GM12801 (cell line): Measurements from ENCODE around the gene EXOC4.

Experiments used
- TF ChIP-seq, protein P1 (sequence below): IDR thresholded peaks from one replicate; pipeline ENCODE4 v1.5.1; 2011; ENCODE audit warnings: control low read depth; ENCODE audit not compliant: insufficient read length; ENCODE audit errors: extremely low read depth

The EXOC4 gene

DNA sequence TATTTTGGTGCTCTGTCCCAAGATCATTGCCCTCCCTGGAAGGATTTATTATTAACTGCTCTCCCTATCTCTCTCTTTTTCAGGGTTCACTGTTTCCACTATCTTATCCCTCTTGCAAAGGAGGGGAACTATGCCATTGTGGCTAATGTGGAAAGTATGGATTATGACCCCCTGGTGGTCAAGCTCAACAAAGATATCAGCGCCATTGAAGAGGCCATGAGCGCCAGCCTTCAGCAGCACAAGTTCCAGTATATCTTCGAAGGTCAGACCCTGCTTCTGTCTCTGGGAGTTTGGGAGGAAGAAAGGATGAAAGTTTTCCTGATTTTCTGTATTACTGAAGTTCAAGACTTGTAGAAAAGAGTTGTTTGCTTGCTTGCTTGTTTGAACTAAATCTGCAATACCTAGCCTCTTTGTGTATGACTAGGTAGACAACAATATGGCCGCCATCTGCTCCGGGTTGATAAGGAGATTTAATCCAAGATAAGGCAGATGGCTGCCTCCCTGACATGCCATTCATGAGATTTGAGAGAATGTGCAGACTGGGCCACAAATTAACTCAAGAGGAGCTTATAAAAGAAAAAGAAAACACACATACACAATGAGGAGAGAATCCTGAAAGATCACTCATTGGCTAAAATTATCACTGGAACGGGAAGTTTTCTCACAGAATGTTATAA, 752.1 kb downstream of the EXOC4 start:
- TF ChIP-seq, protein P1, sequence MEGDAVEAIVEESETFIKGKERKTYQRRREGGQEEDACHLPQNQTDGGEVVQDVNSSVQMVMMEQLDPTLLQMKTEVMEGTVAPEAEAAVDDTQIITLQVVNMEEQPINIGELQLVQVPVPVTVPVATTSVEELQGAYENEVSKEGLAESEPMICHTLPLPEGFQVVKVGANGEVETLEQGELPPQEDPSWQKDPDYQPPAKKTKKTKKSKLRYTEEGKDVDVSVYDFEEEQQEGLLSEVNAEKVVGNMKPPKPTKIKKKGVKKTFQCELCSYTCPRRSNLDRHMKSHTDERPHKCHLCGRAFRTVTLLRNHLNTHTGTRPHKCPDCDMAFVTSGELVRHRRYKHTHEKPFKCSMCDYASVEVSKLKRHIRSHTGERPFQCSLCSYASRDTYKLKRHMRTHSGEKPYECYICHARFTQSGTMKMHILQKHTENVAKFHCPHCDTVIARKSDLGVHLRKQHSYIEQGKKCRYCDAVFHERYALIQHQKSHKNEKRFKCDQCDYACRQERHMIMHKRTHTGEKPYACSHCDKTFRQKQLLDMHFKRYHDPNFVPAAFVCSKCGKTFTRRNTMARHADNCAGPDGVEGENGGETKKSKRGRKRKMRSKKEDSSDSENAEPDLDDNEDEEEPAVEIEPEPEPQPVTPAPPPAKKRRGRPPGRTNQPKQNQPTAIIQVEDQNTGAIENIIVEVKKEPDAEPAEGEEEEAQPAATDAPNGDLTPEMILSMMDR, result no peak

DNA sequence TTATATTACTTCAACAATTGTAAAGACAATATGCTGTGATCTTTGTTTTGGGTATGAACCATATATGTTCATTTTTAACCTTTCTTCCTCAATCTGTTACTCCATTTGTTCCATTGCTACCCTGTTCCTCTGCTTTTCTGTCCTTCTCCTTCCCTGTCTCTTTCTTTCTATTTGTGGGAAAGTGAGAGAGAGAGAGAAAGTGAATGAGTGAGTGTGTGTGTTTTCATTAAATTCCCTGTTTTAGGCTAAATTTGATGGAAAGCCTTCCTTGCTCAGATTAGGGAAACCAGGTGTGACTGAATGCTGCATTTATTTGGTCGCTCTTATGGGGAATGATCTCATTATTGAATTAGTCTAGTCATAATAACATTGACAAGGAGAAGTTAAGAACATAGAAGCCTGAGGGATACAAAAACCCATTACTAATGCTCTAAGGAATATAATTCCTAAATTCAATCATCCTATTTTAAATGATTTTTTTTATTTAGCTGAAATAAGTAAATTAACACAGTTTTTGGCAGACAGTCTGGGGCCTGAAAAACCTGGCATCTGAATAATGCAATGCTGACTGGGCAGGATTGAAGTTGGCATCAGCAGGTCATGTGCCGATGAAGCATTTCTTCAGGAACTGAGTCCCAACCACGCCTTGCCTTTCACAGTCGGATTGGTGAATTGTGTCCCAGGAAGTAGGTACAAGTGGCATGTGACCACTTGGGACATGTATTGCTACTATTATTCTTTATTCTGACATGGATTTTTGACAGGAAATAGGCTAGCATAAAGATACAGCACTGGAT, 756.6 kb downstream of the EXOC4 start:
- TF ChIP-seq, protein P1, result no peak

DNA sequence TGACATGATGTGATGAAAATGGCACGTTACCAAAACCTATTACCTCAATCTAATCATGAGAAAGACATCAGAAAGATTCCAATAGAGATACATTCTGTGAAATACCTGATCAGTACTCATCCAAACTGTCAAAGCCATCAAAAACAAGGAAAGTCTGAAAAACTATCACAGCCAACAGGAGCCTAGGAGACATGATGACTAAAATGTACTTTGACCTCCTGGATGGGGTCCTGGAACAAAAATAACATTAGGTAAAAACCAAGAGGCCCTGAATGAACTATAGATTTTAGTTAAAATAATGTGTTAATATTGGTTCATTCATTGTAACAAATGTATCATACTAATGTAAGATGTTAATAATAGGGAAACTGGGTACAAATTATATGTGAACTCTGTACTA, 760.4 kb downstream of the EXOC4 start:
- TF ChIP-seq, protein P1, result no peak

DNA sequence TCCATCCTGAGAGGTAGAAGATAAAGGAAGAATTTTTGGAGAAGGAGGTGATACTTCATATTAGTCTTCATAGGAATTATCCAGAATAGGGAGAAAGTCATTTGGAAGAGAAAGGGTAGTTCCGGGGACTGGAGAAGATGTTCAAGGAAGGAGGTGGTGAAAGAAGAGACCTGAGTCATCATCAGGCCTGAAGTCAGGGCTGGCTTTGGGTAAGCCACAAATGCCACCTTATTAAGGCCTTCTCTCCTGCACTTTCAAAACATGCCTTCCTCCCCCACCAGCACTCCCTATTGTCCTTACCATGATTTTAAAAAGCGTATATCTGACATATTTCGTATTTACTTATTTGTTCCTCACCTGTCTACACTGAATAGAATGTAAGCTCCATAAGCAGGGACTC, 762.1 kb downstream of the EXOC4 start:
- TF ChIP-seq, protein P1, result no peak

DNA sequence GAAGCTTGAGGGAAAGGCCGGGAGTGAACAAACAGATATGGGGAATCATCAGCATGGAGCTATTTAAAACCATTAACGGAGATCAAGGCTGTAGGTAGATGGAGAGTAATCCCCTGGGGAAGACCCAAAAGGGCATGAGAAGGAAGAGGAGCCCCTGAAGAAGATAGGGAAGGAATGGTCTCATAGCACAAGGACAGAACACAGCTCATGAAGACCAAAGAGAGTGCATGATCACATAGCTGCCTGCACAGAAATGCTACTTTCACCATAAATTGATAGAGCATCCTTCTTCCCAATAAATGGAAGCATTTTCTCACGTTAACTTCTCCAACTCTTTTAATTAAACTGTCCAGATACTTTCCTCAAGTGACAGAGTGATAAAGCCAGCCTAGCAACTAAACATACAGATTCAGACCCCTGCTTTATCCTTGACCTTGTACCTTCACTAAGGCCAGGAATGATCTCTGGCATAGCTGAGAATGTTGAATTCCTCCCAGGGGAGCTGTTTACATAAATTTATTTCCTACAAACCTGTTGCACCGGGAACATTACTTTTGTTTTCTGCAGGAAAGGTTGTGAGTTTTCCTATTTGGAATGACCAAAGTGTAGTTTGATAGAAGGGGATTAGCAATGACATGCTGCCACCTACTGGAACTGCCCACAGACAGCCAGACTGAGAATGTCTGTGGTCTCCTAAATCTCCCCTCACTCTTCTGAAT, 763.5 kb downstream of the EXOC4 start:
- TF ChIP-seq, protein P1, result no peak

DNA sequence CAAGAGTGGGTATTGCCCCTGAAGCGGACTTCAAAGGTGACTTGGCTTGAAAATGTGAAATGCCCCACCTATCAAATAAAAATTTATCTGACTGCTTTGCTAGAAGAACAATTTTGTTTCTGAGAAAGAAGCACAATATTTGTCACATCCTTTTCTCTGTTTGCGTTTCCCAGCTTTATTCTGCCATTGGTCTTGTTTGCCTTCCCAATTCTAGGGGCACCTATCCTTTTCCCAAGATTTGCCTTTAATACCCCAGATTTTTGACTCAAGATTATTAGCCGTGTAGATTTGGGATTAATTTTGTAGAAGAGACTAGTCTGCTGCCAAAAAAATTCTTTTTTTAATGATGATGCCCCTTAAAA, 764.0 kb downstream of the EXOC4 start:
- TF ChIP-seq, protein P1, result no peak

DNA sequence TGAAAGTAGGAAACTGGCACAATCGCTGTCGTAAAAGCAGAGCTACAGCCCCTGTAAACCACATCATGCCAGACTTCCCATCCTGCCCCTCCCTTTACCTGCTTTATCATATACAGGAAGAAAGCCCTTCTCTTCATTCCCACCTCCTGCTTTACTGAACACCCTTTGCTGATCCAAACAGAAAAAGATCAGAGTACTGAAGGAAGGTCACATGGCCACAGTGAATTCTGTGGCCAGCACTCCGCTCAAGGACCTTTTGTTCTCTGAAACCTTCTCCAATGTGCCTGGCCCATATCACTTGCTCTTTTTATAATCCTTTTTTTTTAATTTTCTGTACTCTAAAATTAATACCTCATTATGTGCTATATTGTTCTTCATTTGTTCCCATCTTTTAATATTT, 765.4 kb downstream of the EXOC4 start:
- TF ChIP-seq, protein P1, result no peak
